Naive thymus-derived CD4-positive, alpha-beta T cell (primary cell): ENCODE data around the gene OR52K1. TPM values are rescaled to one million over a fixed set of nuclear protein-coding genes. Genes with fewer than 3 reads are reported as not detected.
"Not testable (repeated sequence)": the region's sequence is repeated elsewhere in the genome, so short reads cannot be mapped to it uniquely, and the experiment has no call there.

Experiments
- ATAC-seq: fragments of 150-1000 bp; cut with Tn5 transposase; 2 replicates; pipeline ENCODE4 v1.10.0; 2021; ENCODE audit warnings: mild to moderate bottlenecking, moderate library complexity
- CTCF ChIA-PET: fragments of 350-600 bp; sonication (Branson Sonifier 250); formaldehyde crosslinking; loops from one replicate; lab custom pipeline; 2021; ENCODE audit warnings: antibody characterized with exemption; lab: Charles Lee
- POLR2A ChIA-PET: fragments of 350-600 bp; sonication (Branson Sonifier 250); formaldehyde crosslinking; loops from one replicate; lab custom pipeline; 2021; ENCODE audit warnings: antibody characterized with exemption, inconsistent platforms; lab: Charles Lee
- DNase-seq, 9 donors: peaks; one replicate each; pipeline versions ENCODE4 v3.0.0 to v3.0.0-alpha.2; 2020 to 2022; ENCODE audit warnings: mixed read lengths in 1 of 9
- H3K27ac ChIP-seq: one replicate; pipeline ENCODE4 v1.7.0; 2013; ENCODE audit warnings: mild to moderate bottlenecking, low read depth, low read length, moderate library complexity
- H3K27me3 ChIP-seq, 2 donors: one replicate each; pipeline ENCODE4 v1.7.0; 2013; ENCODE audit warnings: low read length in 2 of 2, mild to moderate bottlenecking in 2 of 2, moderate library complexity in 2 of 2; ENCODE audit not compliant: control insufficient read depth in 2 of 2, insufficient read depth in 2 of 2
- H3K36me3 ChIP-seq, 3 experiments: 1 replicate in 2 of 3; 2 replicates in 1 of 3; pipeline ENCODE4 v1.7.0; 2013; ENCODE audit warnings: low read length in 3 of 3, mild to moderate bottlenecking in 3 of 3, moderate library complexity in 1 of 3; ENCODE audit not compliant: insufficient read depth in 3 of 3, control insufficient read depth in 2 of 3
- H3K4me1 ChIP-seq, 2 donors: one replicate each; pipeline ENCODE4 v1.7.0; 2013; ENCODE audit warnings: low read length in 2 of 2, mild to moderate bottlenecking in 2 of 2, moderate library complexity in 1 of 2; ENCODE audit not compliant: control insufficient read depth in 2 of 2, insufficient read depth in 2 of 2
- H3K4me3 ChIP-seq: 2 replicates; pipeline ENCODE4 v1.7.0; 2013; ENCODE audit warnings: mild to moderate bottlenecking, low read length
- H3K9me3 ChIP-seq, 3 experiments: 1 replicate in 2 of 3; 2 replicates in 1 of 3; pipeline ENCODE4 v1.7.0; 2013; ENCODE audit warnings: low read length in 3 of 3; ENCODE audit not compliant: control insufficient read depth in 2 of 3
- H3K27ac Mint-ChIP-seq, 9 donors: one replicate each; pipeline ENCODE4 v1.8.0; 2020 to 2022; ENCODE audit warnings: mixed read lengths in 9 of 9, mild to moderate bottlenecking in 8 of 9, moderate library complexity in 5 of 9, inconsistent platforms in 2 of 9
- H3K27me3 Mint-ChIP-seq, 5 donors: one replicate each; pipeline ENCODE4 v1.8.0; 2021 to 2022; ENCODE audit warnings: mixed read lengths in 5 of 5, mild to moderate bottlenecking in 1 of 5
- H3K36me3 Mint-ChIP-seq, 5 donors: one replicate each; pipeline ENCODE4 v1.8.0; 2020 to 2022; ENCODE audit warnings: mixed read lengths in 5 of 5, mild to moderate bottlenecking in 3 of 5, inconsistent platforms in 1 of 5
- H3K4me1 Mint-ChIP-seq, 7 donors: one replicate each; pipeline ENCODE4 v1.8.0; 2020 to 2022; ENCODE audit warnings: mixed read lengths in 7 of 7, mild to moderate bottlenecking in 3 of 7, inconsistent platforms in 1 of 7
- H3K4me3 Mint-ChIP-seq, 10 donors: one replicate each; pipeline ENCODE4 v1.8.0; 2020 to 2022; ENCODE audit warnings: mild to moderate bottlenecking in 10 of 10, mixed read lengths in 10 of 10, moderate library complexity in 6 of 10, inconsistent platforms in 2 of 10
- H3K9me3 Mint-ChIP-seq, 11 donors: one replicate each; pipeline ENCODE4 v1.8.0; 2020 to 2022; ENCODE audit warnings: mixed read lengths in 11 of 11, mild to moderate bottlenecking in 4 of 11, inconsistent platforms in 1 of 11, moderate library complexity in 1 of 11
- intact Hi-C, 2 donors: fragments of 100-400 bp; cut with micrococcal nuclease; formaldehyde crosslinking; loops; one replicate each; pipeline ENCODE4 v1.15.1; 2023
- polyA plus RNA-seq, 2 donors: library from polyadenylated mRNA; unstranded; fragments of 300-500 nt; fragmentation: Illumina TruSeq; gene quantifications; one replicate each; pipeline ENCODE4 v1.2.3, GENCODE V29; 2021
- total RNA-seq, 6 experiments: library from RNA in 5 of 6; stranded (reverse) in 5 of 6; gene quantifications; 1 replicate in 5 of 6; 2 replicates in 1 of 6; pipeline ENCODE4 v1.2.3 and lab custom pipeline; 2021 to 2026

OR52K1 gene
- total and polyA plus RNA-seq, 7 experiments from 2014 or later = 0.29 to 0.39 TPM; not detected in 5

DNA sequence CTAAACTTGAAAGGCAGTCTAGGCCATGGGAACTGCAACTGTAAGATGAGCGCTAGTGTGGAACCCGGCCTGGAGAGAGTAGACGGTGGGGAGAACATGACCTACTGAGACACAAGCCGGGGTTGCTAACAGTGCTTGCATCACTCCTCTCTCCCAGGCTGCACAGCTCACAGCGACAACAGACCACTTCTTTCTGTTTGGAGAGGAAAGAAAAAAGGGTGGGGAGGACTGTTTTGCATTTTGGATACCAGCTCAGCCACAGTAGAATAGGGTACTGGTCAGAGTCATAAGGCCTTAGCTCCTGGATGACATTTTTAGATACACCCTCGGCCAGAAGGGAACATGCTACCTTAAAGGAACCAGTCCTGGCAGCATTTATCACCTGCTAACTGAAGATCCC is 40.3 kb downstream of the OR52K1 start:
- intact Hi-C loops = no loop called here
- Histone ChIP-seq H3K4me1 (no peaks in the 10 kb centered on the region), H3K27ac (no peak overlapping the region), H3K36me3 (no peaks in the 10 kb centered on the region), H3K9me3 (no peaks in the 10 kb centered on the region), H3K27me3 (no peaks in the 10 kb centered on the region), H3K4me3 (no peak overlapping the region)
- Mint-ChIP-seq H3K27ac (no peak overlapping the region), H3K4me3 (no peak overlapping the region), H3K27me3 (peaks cover 9 to 44% (median 36%) of the 10 kb centered on the region in 5 donors), H3K4me1 (peaks cover 0 to 6% (median 0%) of the 10 kb centered on the region in 7 donors), H3K9me3 (no peaks in the 10 kb centered on the region), H3K36me3 (no peaks in the 10 kb centered on the region)
- no peak for ATAC-seq
- POLR2A ChIA-PET = no interaction called here
- CTCF ChIA-PET = no interaction called here
- no peak for DNase-seq

GRCh38 chr11:4523666-4524065 is 41.2 kb downstream of the OR52K1 start:
- H3K27ac ChIP-seq = no peak overlapping the region
- Mint-ChIP-seq H3K9me3 (peaks cover 0 to 3% (median 0%) of the 10 kb centered on the region in 11 donors), H3K27ac (no peak overlapping the region), H3K4me3 (no peak overlapping the region), H3K27me3 (peaks cover 9 to 44% (median 37%) of the 10 kb centered on the region in 5 donors), H3K36me3 (no peaks in the 10 kb centered on the region), H3K4me1 (peaks cover 0 to 6% (median 0%) of the 10 kb centered on the region in 7 donors)
- no peaks in the 10 kb centered on the region for H3K27me3 ChIP-seq
- no peak for ATAC-seq
- CTCF ChIA-PET = no interaction called here
- no peaks in the 10 kb centered on the region for H3K36me3 ChIP-seq
- no peaks in the 10 kb centered on the region for H3K9me3 ChIP-seq
- intact Hi-C loops = no loop called here
- POLR2A ChIA-PET = interaction anchor here (0.6 kb wide), 1 partner anchor 113 kb away, joined by 3 read pairs; no protein-coding TSS in a partner anchor
- H3K4me3 ChIP-seq = no peak overlapping the region
- H3K4me1 ChIP-seq = no peaks in the 10 kb centered on the region
- no peak for DNase-seq

GRCh38 chr11:4527926-4528325 is 45.5 kb downstream of the OR52K1 start:
- ATAC-seq = no peak
- Histone ChIP-seq H3K27me3 (no peaks in the 10 kb centered on the region), H3K4me1 (no peaks in the 10 kb centered on the region), H3K9me3 (no peaks in the 10 kb centered on the region), H3K4me3 (no peak overlapping the region), H3K27ac (no peak overlapping the region), H3K36me3 (no peaks in the 10 kb centered on the region)
- H3K27me3 Mint-ChIP-seq = peaks cover 25 to 50% (median 41%) of the 10 kb centered on the region in 5 donors
- H3K4me3 Mint-ChIP-seq = no peak overlapping the region
- no peak for DNase-seq
- POLR2A ChIA-PET = no interaction called here
- CTCF ChIA-PET = no interaction called here
- peaks cover 0 to 3% (median 0%) of the 10 kb centered on the region in 11 donors for H3K9me3 Mint-ChIP-seq
- no peaks in the 10 kb centered on the region for H3K36me3 Mint-ChIP-seq
- intact Hi-C loops = no loop called here
- no peak overlapping the region for H3K27ac Mint-ChIP-seq
- H3K4me1 Mint-ChIP-seq = no peaks in the 10 kb centered on the region

GRCh38 chr11:4531686-4532085 is 49.2 kb downstream of the OR52K1 start:
- H3K27ac ChIP-seq, H3K9me3 Mint-ChIP-seq, H3K4me3 ChIP-seq, intact Hi-C loops, H3K9me3 ChIP-seq, DNase-seq, H3K36me3 ChIP-seq, H3K4me3 Mint-ChIP-seq, H3K36me3 Mint-ChIP-seq, ATAC-seq, H3K4me1 Mint-ChIP-seq, H3K27me3 ChIP-seq, H3K4me1 ChIP-seq, H3K27ac Mint-ChIP-seq, POLR2A ChIA-PET, CTCF ChIA-PET: not testable (repeated sequence)
- peaks cover 16 to 31% (median 20%) of the 10 kb centered on the region in 5 donors for H3K27me3 Mint-ChIP-seq

GRCh38 chr11:4539603-4540219 is 57.3 kb downstream of the OR52K1 start:
- no peak overlapping the region for H3K4me3 Mint-ChIP-seq
- peak; percentile 73 for ATAC-seq
- Histone ChIP-seq H3K4me3 (no peak overlapping the region), H3K4me1 (no peaks in the 10 kb centered on the region), H3K27ac (no peak overlapping the region), H3K27me3 (no peaks in the 10 kb centered on the region), H3K36me3 (no peaks in the 10 kb centered on the region), H3K9me3 (no peaks in the 10 kb centered on the region)
- no peaks in the 10 kb centered on the region for H3K4me1 Mint-ChIP-seq
- intact Hi-C loops = loop anchor here (1.0 kb wide), 1 partner anchor 352 kb away; no protein-coding TSS in a partner anchor
- peaks cover 0 to 18% (median 13%) of the 10 kb centered on the region in 5 donors for H3K27me3 Mint-ChIP-seq
- H3K27ac Mint-ChIP-seq = no peak overlapping the region
- H3K9me3 Mint-ChIP-seq = no peaks in the 10 kb centered on the region
- CTCF ChIA-PET = interaction anchor here (1.0 to 4.8 kb wide), 2 partner anchors 354 to 361 kb away, joined by 3 to 59 read pairs; no protein-coding TSS in a partner anchor
- H3K36me3 Mint-ChIP-seq = no peaks in the 10 kb centered on the region
- POLR2A ChIA-PET = no interaction called here
- peak; percentile 14 to 52 (median 31) for DNase-seq

DNA sequence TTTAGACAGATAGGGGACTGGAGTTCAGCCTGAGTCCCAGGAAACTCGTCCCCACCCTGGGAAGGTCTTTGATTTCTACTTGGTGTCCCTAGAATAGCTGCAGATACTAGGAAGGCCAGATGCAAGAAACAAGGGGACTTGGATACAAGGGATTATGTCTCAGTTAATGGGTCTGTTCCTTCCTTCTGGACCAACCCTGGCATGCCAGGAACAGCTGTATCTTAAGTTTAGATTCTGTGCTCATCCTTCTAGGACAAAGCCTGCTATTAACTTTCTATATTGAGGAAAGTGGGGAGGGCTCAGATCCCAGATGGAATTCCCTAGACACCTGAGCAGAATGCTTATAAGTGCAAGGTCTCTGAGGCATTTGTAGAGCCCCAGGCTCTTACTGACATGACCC is 58.6 kb downstream of the OR52K1 start:
- H3K36me3 ChIP-seq = no peaks in the 10 kb centered on the region
- Mint-ChIP-seq H3K9me3 (no peaks in the 10 kb centered on the region), H3K27ac (no peak overlapping the region), H3K36me3 (no peaks in the 10 kb centered on the region), H3K27me3 (peaks cover 0 to 17% (median 13%) of the 10 kb centered on the region in 5 donors), H3K4me1 (no peaks in the 10 kb centered on the region), H3K4me3 (no peak overlapping the region)
- ATAC-seq (no peak), DNase-seq (no peak)
- POLR2A ChIA-PET = no interaction called here
- no peak overlapping the region for H3K4me3 ChIP-seq
- H3K27me3 ChIP-seq = no peaks in the 10 kb centered on the region
- CTCF ChIA-PET = interaction anchor here (0.7 to 4.8 kb wide), 2 partner anchors 356 to 950 kb away, joined by 3 to 59 read pairs; no protein-coding TSS in a partner anchor
- H3K27ac ChIP-seq = no peak overlapping the region
- H3K4me1 ChIP-seq = no peaks in the 10 kb centered on the region
- no peaks in the 10 kb centered on the region for H3K9me3 ChIP-seq
- intact Hi-C loops = no loop called here
